Uterus (tissue), 2 donors: ENCODE results near the gene NTRK3.

Source experiments
- POLR2A ChIP-seq, 2 donors: fragments of 450-650 bp; IDR thresholded peaks; one replicate each; pipeline ENCODE4 v1.6.1; 2016; ENCODE audit warnings: antibody characterized with exemption in 2 of 2, mild to moderate bottlenecking in 1 of 2, moderate library complexity in 1 of 2
- TF ChIP-seq, protein P1 (sequence below), 4 experiments: fragments of 200-600 bp in 2 of 4; fragments of 450-650 bp in 2 of 4; sonication (generic) in 2 of 4; IDR thresholded peaks; one replicate each; pipeline ENCODE4 v1.5.1; 2016 to 2019; ENCODE audit warnings: antibody characterized with exemption in 4 of 4, mild to moderate bottlenecking in 2 of 4, moderate library complexity in 1 of 4

- TF ChIP-seq, protein P1, sequence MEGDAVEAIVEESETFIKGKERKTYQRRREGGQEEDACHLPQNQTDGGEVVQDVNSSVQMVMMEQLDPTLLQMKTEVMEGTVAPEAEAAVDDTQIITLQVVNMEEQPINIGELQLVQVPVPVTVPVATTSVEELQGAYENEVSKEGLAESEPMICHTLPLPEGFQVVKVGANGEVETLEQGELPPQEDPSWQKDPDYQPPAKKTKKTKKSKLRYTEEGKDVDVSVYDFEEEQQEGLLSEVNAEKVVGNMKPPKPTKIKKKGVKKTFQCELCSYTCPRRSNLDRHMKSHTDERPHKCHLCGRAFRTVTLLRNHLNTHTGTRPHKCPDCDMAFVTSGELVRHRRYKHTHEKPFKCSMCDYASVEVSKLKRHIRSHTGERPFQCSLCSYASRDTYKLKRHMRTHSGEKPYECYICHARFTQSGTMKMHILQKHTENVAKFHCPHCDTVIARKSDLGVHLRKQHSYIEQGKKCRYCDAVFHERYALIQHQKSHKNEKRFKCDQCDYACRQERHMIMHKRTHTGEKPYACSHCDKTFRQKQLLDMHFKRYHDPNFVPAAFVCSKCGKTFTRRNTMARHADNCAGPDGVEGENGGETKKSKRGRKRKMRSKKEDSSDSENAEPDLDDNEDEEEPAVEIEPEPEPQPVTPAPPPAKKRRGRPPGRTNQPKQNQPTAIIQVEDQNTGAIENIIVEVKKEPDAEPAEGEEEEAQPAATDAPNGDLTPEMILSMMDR (IDR thresholded peaks at IDR 0.05) = no peak
- no peak for TF ChIP-seq POLR2A (IDR thresholded peaks at IDR 0.05)
Measured at GRCh38 chr15:87843312-87843711, 413.2 kb downstream of the NTRK3 start.
